Ishikawa (cell line): ENCODE data around the gene MYORG.

Experiments used
- CEBPB ChIP-seq: IDR thresholded peaks from 2 replicates; pipeline ENCODE4 v1.6.1; 2012
- EP300 ChIP-seq: IDR thresholded peaks from 2 replicates; pipeline ENCODE4 v1.6.1; 2012; ENCODE audit warnings: borderline replicate concordance
- NFIC ChIP-seq: IDR thresholded peaks from 2 replicates; pipeline ENCODE4 v1.6.1; 2012
- RAD21 ChIP-seq: IDR thresholded peaks from 2 replicates; pipeline ENCODE4 v1.6.1; 2012; ENCODE audit warnings: low read depth
- TAF1 ChIP-seq: IDR thresholded peaks from 2 replicates; pipeline ENCODE4 v1.6.1; 2012; ENCODE audit warnings: low read depth, mild to moderate bottlenecking
- TCF12 ChIP-seq: IDR thresholded peaks from 2 replicates; pipeline ENCODE4 v1.6.1; 2012; ENCODE audit warnings: low read depth
- TEAD4 ChIP-seq: IDR thresholded peaks from 2 replicates; pipeline ENCODE4 v1.6.1; 2012
- YY1 ChIP-seq: IDR thresholded peaks from 2 replicates; pipeline ENCODE4 v1.6.1; 2012; ENCODE audit warnings: low read depth
- ZBTB7A ChIP-seq: IDR thresholded peaks from 2 replicates; pipeline ENCODE4 v1.6.1; 2012; ENCODE audit warnings: low read depth
- TF ChIP-seq, protein P1 (sequence below): IDR thresholded peaks from 2 replicates; pipeline ENCODE4 v1.6.1; 2012; ENCODE audit warnings: low read depth, mild to moderate bottlenecking
- TF ChIP-seq, protein P2 (sequence below): IDR thresholded peaks from 2 replicates; pipeline ENCODE4 v1.6.1; 2012

DNA sequence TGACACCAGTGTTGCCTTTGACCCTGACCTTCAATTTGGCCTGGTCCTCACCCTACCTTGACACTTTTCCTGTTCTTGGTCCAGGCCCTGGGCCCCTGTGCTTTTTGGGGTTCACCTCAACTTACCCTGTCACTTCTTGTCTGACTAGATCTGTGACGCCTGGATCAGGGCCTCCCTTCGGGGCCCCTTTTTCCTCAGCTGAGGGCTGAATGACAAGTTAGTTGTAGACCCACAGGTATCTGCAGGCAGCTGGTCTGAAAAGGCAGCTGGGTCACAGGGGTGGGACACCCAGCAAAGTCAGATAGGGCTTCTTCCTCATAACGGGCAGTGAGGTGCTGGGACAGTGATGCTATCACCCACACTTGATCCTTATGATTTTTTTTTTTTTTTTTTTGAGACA lies 10.0 kb upstream of the MYORG start:
- TF ChIP-seq NFIC (no peak), TEAD4 (no peak), YY1 (no peak), TCF12 (no peak), EP300 (no peak), RAD21 (no peak), CEBPB (no peak), ZBTB7A (no peak), TAF1 (no peak)
- TF ChIP-seq, protein P1, sequence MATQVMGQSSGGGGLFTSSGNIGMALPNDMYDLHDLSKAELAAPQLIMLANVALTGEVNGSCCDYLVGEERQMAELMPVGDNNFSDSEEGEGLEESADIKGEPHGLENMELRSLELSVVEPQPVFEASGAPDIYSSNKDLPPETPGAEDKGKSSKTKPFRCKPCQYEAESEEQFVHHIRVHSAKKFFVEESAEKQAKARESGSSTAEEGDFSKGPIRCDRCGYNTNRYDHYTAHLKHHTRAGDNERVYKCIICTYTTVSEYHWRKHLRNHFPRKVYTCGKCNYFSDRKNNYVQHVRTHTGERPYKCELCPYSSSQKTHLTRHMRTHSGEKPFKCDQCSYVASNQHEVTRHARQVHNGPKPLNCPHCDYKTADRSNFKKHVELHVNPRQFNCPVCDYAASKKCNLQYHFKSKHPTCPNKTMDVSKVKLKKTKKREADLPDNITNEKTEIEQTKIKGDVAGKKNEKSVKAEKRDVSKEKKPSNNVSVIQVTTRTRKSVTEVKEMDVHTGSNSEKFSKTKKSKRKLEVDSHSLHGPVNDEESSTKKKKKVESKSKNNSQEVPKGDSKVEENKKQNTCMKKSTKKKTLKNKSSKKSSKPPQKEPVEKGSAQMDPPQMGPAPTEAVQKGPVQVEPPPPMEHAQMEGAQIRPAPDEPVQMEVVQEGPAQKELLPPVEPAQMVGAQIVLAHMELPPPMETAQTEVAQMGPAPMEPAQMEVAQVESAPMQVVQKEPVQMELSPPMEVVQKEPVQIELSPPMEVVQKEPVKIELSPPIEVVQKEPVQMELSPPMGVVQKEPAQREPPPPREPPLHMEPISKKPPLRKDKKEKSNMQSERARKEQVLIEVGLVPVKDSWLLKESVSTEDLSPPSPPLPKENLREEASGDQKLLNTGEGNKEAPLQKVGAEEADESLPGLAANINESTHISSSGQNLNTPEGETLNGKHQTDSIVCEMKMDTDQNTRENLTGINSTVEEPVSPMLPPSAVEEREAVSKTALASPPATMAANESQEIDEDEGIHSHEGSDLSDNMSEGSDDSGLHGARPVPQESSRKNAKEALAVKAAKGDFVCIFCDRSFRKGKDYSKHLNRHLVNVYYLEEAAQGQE = no peak
- TF ChIP-seq, protein P2, sequence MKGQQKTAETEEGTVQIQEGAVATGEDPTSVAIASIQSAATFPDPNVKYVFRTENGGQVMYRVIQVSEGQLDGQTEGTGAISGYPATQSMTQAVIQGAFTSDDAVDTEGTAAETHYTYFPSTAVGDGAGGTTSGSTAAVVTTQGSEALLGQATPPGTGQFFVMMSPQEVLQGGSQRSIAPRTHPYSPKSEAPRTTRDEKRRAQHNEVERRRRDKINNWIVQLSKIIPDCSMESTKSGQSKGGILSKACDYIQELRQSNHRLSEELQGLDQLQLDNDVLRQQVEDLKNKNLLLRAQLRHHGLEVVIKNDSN = no peak
